Measurements from ENCODE around the gene HARS1.
"Not testable (repeated sequence)": the region's sequence is repeated elsewhere in the genome, so short reads cannot be mapped to it uniquely, and the experiment has no call there.

Gene HARS1

GRCh38 chr5:140672455-140673186, 18.5 kb downstream of the HARS1 start:
- no peak for TF ChIP-seq CTCF (conservative IDR thresholded peaks at IDR 0.05)

GRCh38 chr5:140671472-140672125, 19.6 kb downstream of the HARS1 start:
- no peak for TF ChIP-seq CTCF (conservative IDR thresholded peaks at IDR 0.05)
- no peak overlapping the region for H3K27ac ChIP-seq

More at GRCh38 chr5:140672455-140673186, 18.5 kb downstream of the HARS1 start:
- no peak overlapping the region for H3K27ac ChIP-seq

GRCh38 chr5:140671035-140671434, 20.1 kb downstream of the HARS1 start:
- H3K27ac ChIP-seq = not testable (repeated sequence)

DNA sequence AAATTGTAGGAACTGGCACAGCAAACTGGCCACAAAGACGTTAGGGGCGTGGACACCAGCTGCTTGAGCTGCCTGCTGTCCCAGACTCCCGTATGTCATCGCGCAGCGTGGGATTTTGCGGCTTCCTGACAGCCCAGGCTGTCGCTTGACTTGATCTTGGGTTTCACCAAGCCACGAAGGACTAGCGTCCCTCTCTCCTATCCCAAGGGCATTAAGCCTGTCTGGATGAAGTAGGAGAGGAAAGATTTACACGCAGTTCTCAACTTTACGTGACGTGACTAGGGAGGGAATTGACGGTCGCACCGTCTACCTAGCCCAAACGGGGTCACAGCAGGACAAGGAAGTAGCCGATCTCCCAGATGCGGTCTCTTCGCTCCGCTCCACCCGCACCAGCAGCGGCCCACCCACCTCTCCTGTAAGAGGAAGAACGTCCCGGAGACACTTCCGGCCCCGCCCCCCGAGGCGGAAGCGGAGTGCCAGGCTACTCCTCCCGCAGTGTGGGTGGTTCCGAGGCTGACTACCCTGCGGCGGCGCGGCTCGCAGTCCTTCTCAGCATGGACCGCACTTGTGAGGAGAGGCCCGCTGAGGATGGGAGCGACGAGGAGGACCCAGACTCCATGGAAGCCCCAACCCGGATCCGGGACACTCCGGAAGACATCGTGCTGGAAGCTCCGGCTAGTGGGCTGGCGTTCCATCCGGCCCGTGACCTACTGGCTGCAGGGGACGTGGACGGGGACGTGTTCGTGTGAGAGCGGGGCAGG, 26.6 kb downstream of the HARS1 start, which contains the start of gene WDR55:
Gene WDR55, plus strand, starts transcription at position 546 of the 761 bp plus-strand sequence. Its CDS starts 9 bp downstream, at position 555.
- H3K27ac ChIP-seq = peak within 1 kb of the TSS; percentile 90
- no peak for TF ChIP-seq CTCF (conservative IDR thresholded peaks at IDR 0.05)

DNA sequence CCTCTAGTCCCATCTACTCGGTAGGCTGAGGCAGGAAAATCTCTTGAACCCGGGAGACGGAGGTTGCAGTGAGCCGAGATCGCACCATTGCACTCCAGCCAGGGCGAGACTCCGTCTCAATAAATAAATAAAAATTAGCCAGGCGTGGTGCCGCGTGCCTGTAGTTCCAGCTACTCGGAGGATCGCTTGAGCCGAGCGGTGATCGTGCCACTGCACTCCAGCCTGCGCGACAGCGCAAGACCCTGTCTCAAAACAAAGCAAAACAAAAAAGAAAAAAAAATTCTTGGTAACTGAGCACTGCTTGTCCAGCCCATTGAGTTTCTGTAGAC, 27.2 kb downstream of the HARS1 start:
- no peak for TF ChIP-seq CTCF (conservative IDR thresholded peaks at IDR 0.05)

GRCh38 chr5:140660371-140660770, 30.8 kb downstream of the HARS1 start:
- H3K27ac ChIP-seq = not testable (repeated sequence)

More for the DNA sequence above, 27.2 kb downstream of the HARS1 start:
- peak overlapping the region; percentile 90 for H3K27ac ChIP-seq

DNA sequence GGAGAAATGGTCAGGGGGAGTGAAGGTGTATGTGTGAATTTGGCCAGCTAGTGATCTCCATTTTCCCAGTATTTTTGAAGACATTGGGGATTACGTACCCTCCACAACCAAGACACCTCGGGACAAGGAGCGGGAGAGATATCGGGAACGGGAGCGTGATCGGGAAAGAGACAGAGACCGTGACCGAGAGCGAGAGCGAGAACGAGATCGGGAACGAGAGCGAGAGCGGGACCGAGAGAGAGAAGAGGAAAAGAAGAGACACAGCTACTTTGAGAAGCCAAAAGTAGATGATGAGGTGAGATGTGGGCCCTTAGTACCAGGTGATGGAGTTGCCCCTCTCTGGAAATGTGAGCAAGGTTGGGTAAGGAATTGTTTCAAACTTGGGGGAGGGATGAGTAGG, 32.3 kb downstream of the HARS1 start:
- H3K27ac ChIP-seq = no peak overlapping the region
- TF ChIP-seq CTCF (conservative IDR thresholded peaks at IDR 0.05) = no peak

DNA sequence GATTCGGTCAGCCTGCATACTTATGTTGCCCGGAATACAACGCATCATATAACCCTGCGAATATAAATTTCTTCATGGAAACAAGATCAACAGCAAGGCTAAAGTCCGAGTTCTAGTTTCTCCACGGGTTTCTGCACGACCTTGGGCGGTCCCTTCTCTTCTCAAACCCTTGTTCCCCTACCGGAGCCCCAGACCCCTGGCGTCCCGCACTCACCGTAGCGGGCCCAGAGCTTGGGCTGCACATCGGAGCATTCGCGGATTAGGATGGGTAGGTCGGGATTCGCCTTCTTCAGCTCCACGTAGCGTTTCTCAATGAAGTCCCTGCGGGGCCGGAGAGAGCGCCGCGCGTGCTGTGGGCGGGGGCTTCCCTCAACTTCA, 44.1 kb downstream of the HARS1 start:
- TF ChIP-seq CTCF (conservative IDR thresholded peaks at IDR 0.05) = no peak
- peak overlapping the region; percentile 80 for H3K27ac ChIP-seq

Data from VCaP (cell line).